Neutrophil (primary cell): ENCODE measurements around the gene F11R.

ENCODE experiments used
- H3K27ac ChIP-seq: fragments of 200-600 bp; sonication (generic); 2 replicates; pipeline ENCODE4 v1.5.1; 2016; ENCODE audit warnings: mild to moderate bottlenecking, moderate library complexity
- H3K27me3 ChIP-seq: fragments of 200-600 bp; sonication (generic); 2 replicates; pipeline ENCODE4 v1.6.0; 2016; ENCODE audit warnings: mild to moderate bottlenecking
- H3K36me3 ChIP-seq: fragments of 200-600 bp; sonication (generic); 2 replicates; pipeline ENCODE4 v1.5.1; 2017
- H3K4me1 ChIP-seq, 2 experiments: fragments of 200-600 bp in 1 of 2; sonication (generic) in 1 of 2; 1 replicate in 1 of 2; 2 replicates in 1 of 2; pipeline versions ENCODE4 v1.5.1 to v1.6.1; 2013 to 2016; ENCODE audit warnings: low read depth in 1 of 2, low read length in 1 of 2, mild to moderate bottlenecking in 1 of 2, moderate library complexity in 1 of 2; ENCODE audit not compliant: control insufficient read depth in 1 of 2, insufficient read depth in 1 of 2
- H3K4me3 ChIP-seq, 2 experiments: fragments of 200-600 bp in 1 of 2; sonication (generic) in 1 of 2; 1 replicate in 1 of 2; 2 replicates in 1 of 2; pipeline ENCODE4 v1.5.1; 2013 to 2016; ENCODE audit warnings: low read depth in 1 of 2, low read length in 1 of 2, mild to moderate bottlenecking in 1 of 2, moderate library complexity in 1 of 2
- H3K9me3 ChIP-seq: fragments of 200-600 bp; sonication (generic); 2 replicates; pipeline ENCODE4 v1.5.1; 2016
- CTCF ChIP-seq: fragments of 200-600 bp; sonication (generic); IDR thresholded peaks from 2 replicates; pipeline ENCODE4 v1.5.1; 2016; ENCODE audit warnings: antibody characterized with exemption

F11R gene

GRCh38 chr1:161009602-161010211 is 11.2 kb downstream of the F11R start:
- no peak for TF ChIP-seq CTCF
- peaks cover 8% of the 10 kb centered on the region for H3K36me3 ChIP-seq

GRCh38 chr1:161008869-161009510 is 12.0 kb downstream of the F11R start:
- Histone ChIP-seq H3K27ac (peak overlapping the region; percentile 5), H3K4me1 (peaks cover 37 to 39% of the 10 kb centered on the region in 2 experiments), H3K4me3 (no peak overlapping the region), H3K27me3 (no peaks in the 10 kb centered on the region), H3K36me3 (peaks cover 8% of the 10 kb centered on the region), H3K9me3 (no peaks in the 10 kb centered on the region)
- TF ChIP-seq CTCF = no peak

More at GRCh38 chr1:161009602-161010211, 11.2 kb downstream of the F11R start:
- peaks cover 44 to 46% of the 10 kb centered on the region in 2 experiments for H3K4me1 ChIP-seq
- H3K27ac ChIP-seq = no peak overlapping the region
- no peaks in the 10 kb centered on the region for H3K9me3 ChIP-seq
- no peaks in the 10 kb centered on the region for H3K27me3 ChIP-seq
- H3K4me3 ChIP-seq = no peak overlapping the region

DNA sequence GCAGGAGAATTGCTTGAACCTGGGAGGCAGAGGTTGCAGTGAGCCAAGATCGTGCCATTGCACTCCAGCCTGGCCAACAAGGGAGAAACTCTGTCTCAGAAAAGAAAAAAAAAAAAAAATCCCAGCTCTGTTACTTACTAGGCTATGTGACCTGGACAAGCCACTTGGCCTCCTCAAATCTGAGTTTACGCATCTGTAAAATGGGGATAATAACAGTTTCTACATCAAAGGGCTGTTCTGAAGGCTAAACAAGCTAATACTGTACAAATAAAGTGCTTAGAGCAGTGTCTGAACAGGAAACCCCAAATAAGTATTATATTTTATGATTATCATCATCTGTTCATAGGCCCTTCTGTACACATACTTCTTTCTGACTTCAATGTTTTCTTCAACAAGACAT is 13.6 kb downstream of the F11R start:
- Histone ChIP-seq H3K27ac (peak overlapping the region; percentile 26), H3K27me3 (no peaks in the 10 kb centered on the region), H3K4me3 (no peak overlapping the region), H3K9me3 (no peaks in the 10 kb centered on the region), H3K36me3 (peaks cover 8% of the 10 kb centered on the region), H3K4me1 (peaks cover 21 to 22% of the 10 kb centered on the region in 2 experiments)
- TF ChIP-seq CTCF = no peak

- H3K4me1 ChIP-seq = peaks cover 12 to 14% of the 10 kb centered on the region in 2 experiments
- H3K27me3 ChIP-seq = no peaks in the 10 kb centered on the region
- peaks cover 11% of the 10 kb centered on the region for H3K36me3 ChIP-seq
- no peak overlapping the region for H3K27ac ChIP-seq
- H3K4me3 ChIP-seq = no peak overlapping the region
- TF ChIP-seq CTCF = no peak
- H3K9me3 ChIP-seq = no peaks in the 10 kb centered on the region
Measured at GRCh38 chr1:161006563-161006962, 14.4 kb downstream of the F11R start.

- Histone ChIP-seq H3K4me1 (peaks cover 0 to 6% of the 10 kb centered on the region in 2 experiments), H3K4me3 (no peak overlapping the region), H3K27me3 (no peaks in the 10 kb centered on the region), H3K9me3 (no peaks in the 10 kb centered on the region), H3K36me3 (peaks cover 48% of the 10 kb centered on the region), H3K27ac (no peak overlapping the region)
- TF ChIP-seq CTCF = no peak
Measured at GRCh38 chr1:161001525-161001924, 19.4 kb downstream of the F11R start.
